GM13977 (cell line): ENCODE data around the gene HP1BP3.

Experiments used
- DNase-seq: peaks from one replicate; pipeline ENCODE4 v3.0.0; 2012; ENCODE audit warnings: low spot score
- CTCF ChIP-seq: IDR thresholded peaks from 2 replicates; pipeline ENCODE4 v1.5.1; 2012; ENCODE audit warnings: mild to moderate bottlenecking, control low read depth; ENCODE audit not compliant: insufficient read depth; ENCODE audit errors: extremely low read depth, missing control alignments
- in situ Hi-C: fragments of 300-500 bp; cut with MboI; formaldehyde crosslinking; loops from one replicate; pipeline ENCODE4 v1.12.0; 2022; ENCODE audit warnings: low sequenced_read_pairs, low pct_unique_long_range_greater_than_20kb, mixed read lengths, inconsistent platforms; ENCODE audit not compliant: unreplicated experiment

Gene HP1BP3

DNA sequence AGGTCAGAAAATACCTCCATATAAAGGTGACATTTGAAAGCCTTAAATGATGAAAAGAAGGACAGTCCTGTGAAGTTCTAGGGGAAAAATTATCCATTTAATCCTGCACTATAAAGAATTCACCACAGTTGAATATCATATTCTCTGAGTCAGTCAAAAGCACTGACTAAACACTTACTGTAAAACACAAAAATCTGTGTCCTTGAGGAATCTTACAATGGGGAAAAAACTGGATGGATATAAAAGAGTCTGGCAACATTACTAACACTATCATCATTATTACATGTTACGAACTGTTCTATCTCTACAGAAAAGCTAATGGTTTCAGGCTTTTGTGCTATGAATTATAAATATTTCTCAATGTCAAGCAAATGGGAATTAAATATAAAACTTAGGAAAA lies 42.4 kb upstream of the HP1BP3 start:
- no peak for DNase-seq
- in situ Hi-C loops = no loop called here
- no peak for TF ChIP-seq CTCF

DNA sequence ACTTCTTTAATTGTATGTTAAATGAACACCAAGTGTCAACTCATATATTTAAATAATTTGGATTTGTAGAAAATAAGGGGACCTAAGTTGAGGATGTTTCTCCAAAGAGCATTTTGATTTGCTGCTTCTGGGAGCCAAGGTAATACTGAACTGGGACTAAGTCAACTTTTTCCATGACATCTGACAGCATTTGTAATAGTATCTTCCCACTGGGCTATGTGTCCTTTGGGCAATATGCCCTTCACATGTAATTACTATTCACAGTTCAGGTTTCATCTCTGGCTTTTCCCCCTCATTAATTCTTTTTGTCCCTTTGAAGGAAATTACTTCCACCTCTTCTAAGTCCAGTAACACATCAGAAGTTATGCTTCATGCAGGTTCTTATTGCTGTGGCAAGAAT lies 36.7 kb upstream of the HP1BP3 start:
- in situ Hi-C loops = no loop called here
- TF ChIP-seq CTCF = no peak

DNA sequence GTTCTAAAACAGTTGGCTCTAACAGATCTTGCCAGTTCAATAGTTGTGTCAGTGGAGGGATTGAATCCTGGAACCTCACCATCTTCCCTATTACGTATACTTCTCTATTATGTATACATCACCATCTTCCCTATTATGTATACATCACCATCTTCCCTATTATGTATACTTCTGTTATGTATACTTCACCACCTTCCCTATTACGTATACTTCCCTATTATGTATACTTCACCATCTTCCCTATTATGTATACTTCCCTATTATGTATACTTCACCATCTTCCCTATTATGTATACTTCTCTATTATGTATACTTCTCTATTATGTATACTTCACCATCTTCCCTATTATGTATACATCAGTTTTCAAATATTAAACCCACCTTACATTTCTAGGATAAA lies 34.4 kb upstream of the HP1BP3 start:
- DNase-seq = no peak
- in situ Hi-C loops = no loop called here
- no peak for TF ChIP-seq CTCF

More for the DNA sequence above, 36.7 kb upstream of the HP1BP3 start:
- no peak for DNase-seq

GRCh38 chr1:20819818-20820217 lies 32.7 kb upstream of the HP1BP3 start:
- no peak for DNase-seq
- no peak for TF ChIP-seq CTCF

DNA sequence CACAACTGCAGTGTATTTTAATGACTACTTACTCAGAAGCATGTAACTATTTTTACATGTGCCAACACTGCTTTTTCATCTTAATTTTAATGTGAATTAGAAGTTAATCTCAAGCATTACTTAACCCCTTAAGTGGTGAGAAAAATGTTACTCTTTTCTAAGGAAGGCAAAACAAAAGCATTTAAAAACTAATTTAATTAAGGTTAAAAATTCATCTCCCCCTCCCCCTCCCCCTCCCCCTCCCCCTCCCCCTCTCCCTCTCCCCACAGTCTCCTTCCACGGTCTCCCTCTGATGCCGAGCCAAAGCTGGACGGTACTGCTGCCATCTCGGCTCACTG lies 27.4 kb upstream of the HP1BP3 start:
- DNase-seq = no peak
- TF ChIP-seq CTCF = no peak
- in situ Hi-C loops = no loop called here

More at GRCh38 chr1:20819818-20820217, 32.7 kb upstream of the HP1BP3 start:
- in situ Hi-C loops = no loop called here

DNA sequence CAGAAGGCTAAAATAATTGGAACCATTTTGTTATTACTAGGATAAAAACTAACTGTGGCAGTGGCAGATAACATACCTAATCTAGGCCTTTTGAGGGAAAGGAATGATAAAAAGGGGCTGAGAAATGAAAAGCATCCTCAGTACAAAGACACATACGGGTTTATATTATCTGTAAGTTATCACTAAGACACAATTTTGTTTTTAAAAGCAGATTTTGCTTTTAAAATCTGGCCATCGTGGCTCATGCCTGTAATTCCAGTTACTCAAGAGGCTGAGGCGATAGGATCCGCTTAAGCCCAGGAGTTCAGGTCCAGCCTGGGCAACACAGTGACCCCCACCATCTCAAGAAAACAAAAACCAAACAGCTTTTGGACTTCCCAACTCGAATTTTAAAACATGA lies 24.8 kb upstream of the HP1BP3 start:
- TF ChIP-seq CTCF = no peak
- in situ Hi-C loops = no loop called here
- DNase-seq = no peak

DNA sequence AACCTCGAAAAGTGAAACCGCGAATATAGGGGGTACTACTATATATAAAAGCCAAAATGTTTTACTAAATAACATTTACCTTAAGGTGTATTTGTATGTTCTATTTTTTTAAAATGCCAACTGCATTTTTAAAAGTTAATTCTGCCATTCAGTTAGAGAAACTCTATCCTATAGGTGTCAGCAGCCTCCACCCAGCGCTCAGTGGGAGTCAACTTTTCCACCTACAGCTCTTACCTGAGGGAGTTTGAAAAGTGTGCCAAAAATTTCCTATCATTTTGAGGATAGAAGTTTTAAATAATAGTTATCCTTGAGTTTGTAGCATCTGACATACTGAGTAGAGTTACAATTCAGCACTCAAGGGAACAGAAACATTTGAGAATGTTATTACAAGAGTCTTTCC lies 6.1 kb upstream of the HP1BP3 start:
- in situ Hi-C loops = no loop called here
- no peak for TF ChIP-seq CTCF

More for the DNA sequence above, 6.1 kb upstream of the HP1BP3 start:
- no peak for DNase-seq
